DMS53 treated with DMSO at 0.1 percent for 48 hours (cell line): ENCODE data around the gene CASP1.
"Not testable (repeated sequence)": the region's sequence is repeated elsewhere in the genome, so short reads cannot be mapped to it uniquely, and the experiment has no call there.

ENCODE experiments used
- DNase-seq: peaks from one replicate; lab custom pipeline; 2025; ENCODE audit not compliant: unreplicated experiment; lab: John Stamatoyannopoulos, UW

Gene CASP1

DNA sequence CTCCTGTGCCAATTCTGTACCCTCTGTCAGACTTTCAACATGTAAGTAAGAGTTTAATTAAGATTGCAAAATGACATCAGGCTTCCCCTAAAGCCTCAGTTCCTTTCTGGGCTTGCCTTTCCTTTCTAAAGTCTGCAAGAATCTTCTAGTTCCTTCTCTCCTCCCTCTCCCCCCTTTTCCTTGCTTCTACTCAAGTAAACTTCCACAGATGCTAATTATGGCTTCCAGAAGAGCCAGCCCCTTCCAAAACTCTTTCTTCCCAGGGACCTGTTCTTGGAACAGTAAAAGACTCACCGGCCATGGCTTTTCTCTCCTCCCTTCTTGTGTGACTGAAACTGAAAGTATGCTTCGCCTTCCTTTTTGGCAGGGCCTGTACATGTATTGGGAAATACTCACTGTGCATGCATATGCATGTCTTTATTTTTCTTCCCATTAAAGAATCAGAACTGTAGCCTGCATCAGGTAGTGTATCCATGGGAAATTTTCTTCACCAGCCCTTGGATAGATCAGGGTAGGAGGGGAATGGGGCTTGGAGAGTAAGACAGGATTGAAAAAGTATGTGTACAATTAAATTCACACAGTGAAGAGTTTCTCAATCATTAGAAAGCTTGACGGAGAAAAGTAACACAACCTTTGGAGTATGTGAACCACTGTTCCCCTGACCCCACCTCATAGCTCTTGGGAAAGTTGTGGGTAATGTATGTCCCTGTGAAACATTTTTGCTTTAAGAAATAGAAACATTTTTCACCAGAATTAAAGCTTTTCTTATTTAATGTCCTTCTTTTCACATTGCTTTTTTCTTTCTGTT lies at the start of gene CASP1:
TSS of gene CASP1 (minus strand) at position 332 of the 808 bp plus-strand sequence. CDS start at position 301, 31 bp downstream.
- DNase-seq, result no peak

DNA sequence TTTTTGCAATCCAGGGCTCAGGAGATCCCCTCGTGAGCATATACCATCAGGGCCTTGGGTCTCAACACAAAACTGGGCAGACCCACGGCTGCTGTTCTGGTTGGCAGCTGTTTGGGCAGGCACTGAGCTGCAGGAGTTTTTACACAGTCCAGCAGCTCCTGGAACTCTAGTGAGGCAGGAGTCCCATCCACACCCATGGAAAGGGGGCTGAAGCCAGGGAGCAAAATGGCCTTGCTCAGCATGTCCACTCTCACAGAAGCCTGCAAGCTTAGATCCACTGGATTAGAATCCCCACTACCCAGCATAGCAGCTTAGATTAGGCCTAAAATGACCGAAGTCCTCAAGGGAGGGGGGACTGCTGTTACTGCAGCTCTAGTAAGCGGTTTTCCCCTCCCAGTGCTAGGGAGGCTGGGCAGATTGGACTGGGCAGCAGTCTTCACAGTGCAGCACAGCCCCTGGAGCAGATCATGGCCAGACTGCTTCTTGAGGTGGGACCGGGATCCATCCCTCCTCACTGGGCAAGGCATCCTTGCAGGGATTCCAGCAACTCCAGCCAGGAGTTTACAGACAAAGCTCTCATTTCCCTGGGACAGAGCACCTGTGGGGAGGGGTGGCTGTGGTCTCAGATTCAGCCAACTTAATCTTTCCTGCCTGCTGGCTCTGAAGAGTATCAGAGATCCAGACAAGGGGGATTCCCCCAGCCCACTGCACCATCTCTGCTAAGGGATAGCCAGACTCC lies 46.6 kb upstream of the CASP1 start:
- DNase-seq, result no peak

DNA sequence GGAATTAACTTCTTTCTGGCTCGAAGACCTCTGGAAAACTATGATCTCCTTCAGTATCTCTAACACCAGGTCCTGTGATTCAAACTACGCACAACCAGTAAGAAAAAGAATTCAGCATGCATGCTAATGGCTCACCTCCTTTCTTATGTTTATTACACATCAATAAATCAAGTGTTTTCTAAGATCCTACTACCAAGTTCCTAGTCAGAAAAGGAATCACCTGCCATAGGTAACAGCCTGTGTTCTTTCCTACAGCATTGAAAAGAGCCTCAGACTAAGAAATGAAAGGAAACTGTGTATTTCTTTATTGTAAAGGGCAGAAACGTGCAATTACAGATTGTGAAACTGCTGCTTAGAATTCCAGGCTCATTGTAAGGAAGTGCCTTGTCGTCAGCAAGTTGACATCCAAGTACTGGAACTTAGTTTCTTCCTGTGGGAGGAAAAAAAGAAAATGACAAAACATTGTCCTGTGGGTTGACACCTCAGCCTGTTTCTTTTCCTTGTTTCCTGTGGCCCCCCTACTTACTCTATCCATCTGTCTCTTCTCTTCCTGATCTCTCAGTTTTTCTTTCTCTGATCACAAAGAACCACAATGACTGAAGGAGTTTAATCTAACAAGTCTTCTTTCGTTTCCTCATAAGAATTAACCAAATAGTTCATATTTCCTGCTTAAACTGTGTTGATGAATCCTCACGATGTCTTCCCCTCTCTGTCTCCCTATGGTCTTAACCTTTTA lies 45.4 kb upstream of the CASP1 start:
- not testable (repeated sequence) for DNase-seq

DNA sequence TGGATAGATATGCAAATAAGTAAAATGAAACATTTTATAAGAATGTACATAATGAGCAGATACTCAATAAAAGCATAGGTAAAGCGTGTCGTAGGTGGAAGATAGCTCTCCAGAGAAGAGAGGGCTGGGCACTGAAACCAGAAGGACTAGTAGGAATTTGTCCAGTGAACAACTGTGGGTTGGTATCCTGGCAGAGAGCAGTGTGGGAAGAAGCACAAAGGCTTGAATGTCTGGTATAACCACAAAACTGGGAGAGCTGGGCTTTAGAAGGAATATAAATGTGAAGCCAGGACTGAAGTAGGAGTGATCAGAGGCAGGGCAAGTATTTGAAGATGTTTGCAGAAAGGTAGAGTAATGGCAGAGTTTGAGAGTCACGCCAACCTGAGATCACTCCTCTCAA lies 43.3 kb upstream of the CASP1 start:
- no peak for DNase-seq

DNA sequence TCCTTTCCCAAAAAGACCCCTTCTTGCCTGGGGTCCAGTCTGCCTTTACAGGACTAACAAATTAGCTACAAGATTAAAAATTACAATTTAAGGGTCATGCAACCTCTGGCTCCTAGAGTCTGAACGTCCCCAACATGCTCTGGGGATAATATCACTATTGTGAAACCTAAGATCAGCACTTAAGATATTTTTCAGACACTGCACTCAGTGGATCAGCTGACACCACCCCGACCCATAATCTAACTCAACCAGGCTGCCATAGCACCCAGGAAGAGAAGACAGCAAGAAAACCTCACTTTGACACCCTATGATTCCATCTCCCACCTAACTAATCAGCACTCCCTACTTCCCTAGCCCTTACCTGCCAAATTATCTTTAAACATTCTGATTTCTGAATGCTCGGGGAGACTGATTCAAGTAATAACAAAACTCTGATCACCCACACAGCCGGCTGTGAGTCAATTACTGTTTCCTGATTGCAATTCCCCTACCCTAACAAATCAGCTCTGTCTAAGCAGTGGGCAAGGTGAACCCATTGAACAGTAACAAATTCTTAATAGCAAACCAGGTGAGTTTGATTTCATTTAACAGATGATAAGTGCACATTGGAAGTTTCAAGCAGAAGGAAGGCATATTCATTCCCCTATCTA lies 42.3 kb upstream of the CASP1 start:
- not testable (repeated sequence) for DNase-seq

GRCh38 chr11:105074166-105074530 lies 39.2 kb upstream of the CASP1 start:
- DNase-seq, result no peak

DNA sequence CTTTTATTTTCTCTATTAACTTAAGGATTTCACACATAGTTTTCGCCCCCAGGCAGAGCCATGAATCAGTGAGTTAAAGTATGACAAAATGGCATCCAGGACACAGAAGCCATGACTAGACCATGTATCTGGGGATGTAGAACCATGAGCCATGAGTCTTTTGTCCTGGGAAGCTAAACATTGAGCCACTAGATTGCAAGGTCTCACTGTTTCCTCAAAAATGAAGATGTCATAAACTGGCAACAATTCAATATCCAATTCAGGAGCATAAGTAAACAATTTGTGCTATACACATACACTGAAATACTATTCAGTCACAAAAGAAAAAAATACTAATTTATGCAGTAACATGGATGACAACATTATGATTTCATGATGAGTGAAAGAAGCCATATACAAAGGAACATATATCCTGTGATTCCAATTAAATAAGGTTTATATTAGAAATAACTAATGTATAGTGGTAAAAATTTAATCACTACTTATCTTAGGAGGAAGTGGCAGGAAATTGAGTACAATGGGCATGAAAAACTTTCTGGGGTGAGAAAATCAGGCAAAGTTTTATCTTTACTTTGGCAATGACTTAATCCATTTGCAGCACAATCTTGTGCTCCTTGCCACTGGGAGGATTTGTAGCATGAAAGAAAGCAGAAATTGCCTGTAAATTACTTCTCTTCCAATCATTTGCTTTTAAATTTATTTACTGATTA lies 38.7 kb upstream of the CASP1 start:
- no peak for DNase-seq

- DNase-seq, result not testable (repeated sequence)
These were observed 37.1 kb upstream of the CASP1 start for GRCh38 chr11:105072080-105072479.

DNA sequence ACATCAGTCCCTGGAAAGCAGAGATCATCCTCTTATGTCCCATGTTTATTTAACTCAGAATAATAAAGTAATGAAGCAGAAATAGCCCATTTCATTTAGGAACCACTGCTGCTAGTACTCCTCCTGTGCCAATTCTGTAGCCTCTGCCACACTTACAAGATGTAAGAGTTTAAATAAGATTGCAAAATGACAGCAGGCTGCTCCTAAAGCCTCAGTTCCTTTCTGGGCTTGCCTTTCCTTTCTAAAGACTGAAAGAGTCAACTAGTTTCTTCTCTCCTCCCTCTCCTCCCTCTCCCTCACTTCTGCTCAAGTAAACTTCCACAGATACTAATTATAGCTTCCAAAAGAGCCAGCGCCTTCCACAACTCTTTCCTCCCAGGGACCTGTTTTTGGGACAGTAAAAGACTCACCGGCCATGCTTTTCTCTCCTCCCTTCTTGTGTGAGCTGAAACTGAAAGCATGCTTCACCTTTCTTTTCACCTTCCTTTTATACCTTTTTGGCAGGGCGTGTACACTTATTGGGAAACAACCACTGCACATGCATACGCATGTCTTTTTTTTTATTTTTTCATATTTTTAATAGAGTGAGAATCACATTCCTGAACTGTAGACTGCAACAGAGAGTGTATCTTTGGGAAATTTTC lies 36.3 kb upstream of the CASP1 start:
- no peak for DNase-seq

- no peak for DNase-seq
These were observed 35.4 kb upstream of the CASP1 start for GRCh38 chr11:105070306-105070705.

DNA sequence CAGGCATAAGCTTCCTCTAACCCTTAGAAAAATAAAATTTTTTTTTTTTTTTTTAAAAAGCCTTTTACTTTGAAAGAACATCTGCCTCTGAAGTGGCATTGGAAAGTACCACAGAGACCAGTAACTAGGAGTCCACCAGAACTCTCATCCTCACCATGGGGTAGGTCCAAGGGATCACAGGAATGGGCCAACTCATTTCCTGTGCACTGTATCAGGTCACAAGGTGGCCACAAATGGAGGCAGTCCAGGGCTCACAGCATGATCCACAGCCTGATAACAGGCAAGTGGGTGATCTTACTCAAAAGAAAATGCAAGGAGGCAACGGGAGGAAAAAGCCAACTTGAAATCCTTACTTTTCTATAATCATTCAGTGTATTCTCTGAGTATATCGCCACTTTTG lies 34.8 kb upstream of the CASP1 start:
- DNase-seq, result not testable (repeated sequence)

GRCh38 chr11:105063245-105063941 lies 28.4 kb upstream of the CASP1 start:
- not testable (repeated sequence) for DNase-seq

DNA sequence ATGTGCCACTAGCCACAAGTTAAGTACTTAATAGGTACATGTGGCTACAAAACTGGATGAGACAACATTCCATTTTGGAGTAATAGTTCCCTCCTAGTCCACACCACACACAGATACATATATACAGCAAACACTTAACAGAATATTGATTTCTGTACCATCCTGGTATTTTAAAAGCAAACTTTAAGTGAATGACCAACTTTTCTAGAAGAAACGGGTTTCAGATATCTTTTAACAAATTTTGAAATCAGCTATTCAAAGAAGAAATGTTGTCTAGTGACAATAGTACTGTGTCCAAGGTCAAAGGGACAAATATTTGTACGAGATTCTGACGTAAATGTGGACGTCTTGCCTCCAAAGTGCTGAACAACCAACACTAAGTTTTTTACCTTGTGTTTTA lies 22.5 kb upstream of the CASP1 start:
- DNase-seq, result no peak

DNA sequence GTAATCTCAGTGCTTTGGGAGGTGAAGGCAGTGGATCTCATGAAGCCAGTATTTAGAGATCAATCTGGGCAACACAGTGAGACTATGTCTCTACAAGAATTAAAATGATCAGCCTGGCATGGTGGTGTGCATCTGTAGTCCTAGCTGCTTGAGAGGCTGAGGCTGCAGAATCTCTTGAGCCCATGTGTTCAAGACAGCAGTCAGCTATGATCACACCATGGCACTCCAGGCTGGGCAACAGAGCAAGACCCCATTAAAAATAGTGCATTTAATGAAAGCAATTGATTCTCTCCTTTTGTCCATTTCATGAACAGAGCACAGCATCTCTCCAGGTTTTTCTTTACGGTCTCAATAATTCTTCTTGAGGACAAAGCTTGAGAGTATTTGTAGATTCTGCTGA lies 21.5 kb upstream of the CASP1 start:
- DNase-seq, result no peak

- DNase-seq, result no peak
These were observed 20.0 kb upstream of the CASP1 start for GRCh38 chr11:105054723-105055493.

GRCh38 chr11:105052487-105052886 lies 17.5 kb upstream of the CASP1 start:
- no peak for DNase-seq

DNA sequence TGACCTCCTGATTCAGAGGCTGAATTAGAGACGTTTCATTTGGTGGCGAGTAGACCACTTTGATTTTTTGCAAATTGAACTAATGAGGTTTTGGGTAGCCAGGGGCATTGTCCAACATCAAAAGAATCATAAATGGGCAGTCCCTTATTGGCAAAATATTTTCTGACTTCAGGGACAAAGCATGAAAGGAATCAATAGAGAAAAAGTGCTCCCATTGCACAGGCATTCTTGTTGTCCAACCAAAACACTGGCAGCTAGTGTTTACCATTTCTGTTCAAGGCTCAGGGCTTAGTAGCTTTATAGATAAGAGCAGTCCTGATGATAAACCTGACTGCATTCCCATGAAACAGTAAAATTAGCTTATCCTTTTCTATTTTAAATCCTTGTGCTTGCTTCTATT lies 16.6 kb upstream of the CASP1 start:
- no peak for DNase-seq

- no peak for DNase-seq
These were observed 14.5 kb upstream of the CASP1 start for GRCh38 chr11:105049481-105049880.
